ENCODE measurements around the gene UBE2E1.
A peak's percentile ranks its signal among the peaks of the same experiment; 100 is the strongest.
"Not testable (repeated sequence)": the region's sequence is repeated elsewhere in the genome, so short reads cannot be mapped to it uniquely, and the experiment has no call there.

The UBE2E1 gene

DNA sequence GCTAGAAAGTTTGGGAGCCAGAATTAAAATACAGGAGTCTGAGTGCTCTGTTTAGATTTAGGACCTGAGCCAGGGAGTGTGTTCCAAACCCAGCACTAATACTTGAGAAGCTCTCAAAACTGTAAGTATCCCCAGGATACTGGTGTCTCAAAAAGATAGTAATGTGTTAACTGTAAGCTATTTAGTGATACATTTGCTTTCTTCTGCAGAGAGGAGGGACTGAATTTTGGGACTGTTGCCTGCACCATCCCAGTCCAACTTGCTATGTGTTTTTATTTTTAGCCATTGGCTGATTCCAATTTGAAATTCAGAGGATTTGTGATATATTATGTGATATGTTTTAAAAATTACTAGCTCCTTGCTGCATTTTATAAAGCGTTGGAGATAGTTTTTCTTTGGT, 31.5 kb downstream of the UBE2E1 start:
- DNase-seq (ENCODE audit: insufficient read length, low spot score): no peak

GRCh38 chr3:23837691-23838090, 31.9 kb downstream of the UBE2E1 start:
- peak; percentile 77 for FAIRE-seq
- no peak for DNase-seq (ENCODE audit: insufficient read length, low spot score)

More for the DNA sequence above, 31.5 kb downstream of the UBE2E1 start:
- no peak for FAIRE-seq

- DNase-seq (ENCODE audit: insufficient read length, low spot score): no peak
- no peak for FAIRE-seq
Observed at GRCh38 chr3:23840521-23840920, 34.8 kb downstream of the UBE2E1 start.

DNA sequence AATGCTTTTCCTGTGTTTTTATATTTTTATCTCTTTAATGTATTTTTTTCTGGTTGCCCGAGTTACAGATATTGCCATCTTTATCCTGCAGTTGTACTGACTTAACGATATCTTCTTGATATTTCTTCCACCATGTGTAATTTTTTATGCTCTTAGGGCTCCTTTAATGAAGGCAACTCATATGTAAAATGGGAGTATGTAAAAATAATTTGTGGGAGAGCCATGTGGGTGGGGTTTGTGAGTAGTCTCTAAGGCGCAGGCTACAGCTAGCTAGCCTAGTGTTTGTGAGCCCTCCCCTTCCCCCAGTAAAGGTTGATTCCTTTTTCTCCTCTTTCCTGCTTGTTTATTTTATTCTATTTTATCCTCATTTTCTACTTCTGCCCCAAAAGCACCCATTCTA, 38.1 kb downstream of the UBE2E1 start:
- no peak for FAIRE-seq

DNA sequence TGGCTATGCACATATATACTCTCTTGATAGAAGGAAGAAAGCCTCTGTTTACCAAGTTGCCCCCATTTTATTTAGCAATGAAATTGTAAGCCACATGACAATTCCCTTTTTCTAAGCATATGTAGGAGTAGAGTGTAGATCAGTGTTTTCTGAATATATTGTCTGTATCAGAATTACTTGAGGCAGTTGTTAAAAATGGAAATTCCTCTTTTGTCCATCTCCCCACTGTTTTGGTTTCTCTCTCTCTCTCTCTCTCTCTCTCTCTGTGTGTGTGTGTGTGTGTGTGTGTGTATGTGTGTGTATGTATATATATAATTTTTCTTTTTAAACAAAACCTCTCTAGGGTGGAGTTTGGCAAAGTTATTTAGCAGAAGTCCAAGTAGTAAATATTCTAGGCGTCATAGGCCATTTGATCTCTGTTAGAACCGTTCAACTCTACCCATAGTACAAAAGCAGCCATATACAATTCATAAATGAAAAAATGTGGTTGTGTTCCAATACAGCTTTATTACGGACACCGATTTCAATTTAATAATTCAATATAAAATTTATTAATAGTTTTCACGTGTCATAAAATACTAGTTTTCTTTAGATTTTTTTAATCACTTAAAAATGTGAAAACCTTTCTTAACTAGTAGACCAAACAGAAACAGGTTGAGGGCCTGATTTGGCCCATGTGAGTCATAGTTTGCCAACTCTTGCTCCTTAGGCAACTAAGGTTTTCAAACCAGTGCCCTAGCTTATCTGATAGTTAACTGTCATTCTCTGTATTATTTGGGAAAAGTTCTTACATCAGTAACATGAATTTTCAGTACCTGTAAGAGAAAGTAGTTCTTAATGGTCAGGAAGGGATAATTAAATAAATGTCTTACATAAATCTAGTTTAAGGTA, 39.8 kb downstream of the UBE2E1 start:
- FAIRE-seq (no peak), DNase-seq (ENCODE audit: insufficient read length, low spot score) (no peak)

More for the DNA sequence above, 38.1 kb downstream of the UBE2E1 start:
- DNase-seq (ENCODE audit: insufficient read length, low spot score): no peak

DNA sequence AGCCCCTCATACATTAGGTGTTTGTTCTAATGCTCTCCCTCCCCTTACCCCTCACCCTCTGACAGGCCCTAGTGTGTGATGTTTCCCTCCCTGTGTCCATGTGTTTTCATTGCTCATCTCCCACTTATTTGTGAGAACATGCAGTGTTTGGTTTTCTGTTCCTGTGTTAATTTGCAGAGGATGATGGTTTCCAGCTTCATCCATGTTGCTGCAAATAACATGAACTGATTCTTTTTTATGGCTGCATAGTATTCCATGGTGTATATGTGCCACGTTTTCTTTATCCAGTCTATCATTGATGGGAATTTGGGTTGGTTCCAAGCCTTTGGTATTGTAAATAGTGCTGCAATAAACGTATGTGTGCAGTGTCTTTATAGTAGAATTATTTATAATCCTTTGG, 43.7 kb downstream of the UBE2E1 start:
- FAIRE-seq; DNase-seq (ENCODE audit: insufficient read length, low spot score): not testable (repeated sequence)

DNA sequence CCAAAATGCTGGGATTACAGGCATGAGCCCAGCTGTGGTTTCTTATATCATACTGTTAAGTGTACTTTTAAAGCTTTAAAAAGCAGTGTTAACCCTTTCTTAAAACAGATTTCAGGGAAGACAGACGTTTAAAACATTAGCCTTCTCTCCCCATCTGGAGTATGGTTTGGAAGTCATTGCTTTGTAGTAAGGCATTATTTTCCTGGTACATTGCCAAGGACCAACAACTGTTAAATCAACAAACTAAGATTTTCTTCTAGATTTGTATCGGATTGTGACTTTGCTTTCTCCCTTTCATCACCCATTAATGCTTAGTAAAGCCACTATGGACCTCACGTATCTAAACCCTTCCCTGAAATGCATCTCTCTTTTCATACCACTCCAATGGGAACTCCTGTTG, 50.5 kb downstream of the UBE2E1 start:
- DNase-seq (ENCODE audit: insufficient read length, low spot score) (no peak), FAIRE-seq (no peak)

- DNase-seq (ENCODE audit: insufficient read length, low spot score) (no peak), FAIRE-seq (peak; percentile 66)
Observed at GRCh38 chr3:23859012-23859743, 53.4 kb downstream of the UBE2E1 start.

- DNase-seq (ENCODE audit: insufficient read length, low spot score): no peak
- FAIRE-seq: no peak
Observed at GRCh38 chr3:23859839-23860382, 54.2 kb downstream of the UBE2E1 start.

DNA sequence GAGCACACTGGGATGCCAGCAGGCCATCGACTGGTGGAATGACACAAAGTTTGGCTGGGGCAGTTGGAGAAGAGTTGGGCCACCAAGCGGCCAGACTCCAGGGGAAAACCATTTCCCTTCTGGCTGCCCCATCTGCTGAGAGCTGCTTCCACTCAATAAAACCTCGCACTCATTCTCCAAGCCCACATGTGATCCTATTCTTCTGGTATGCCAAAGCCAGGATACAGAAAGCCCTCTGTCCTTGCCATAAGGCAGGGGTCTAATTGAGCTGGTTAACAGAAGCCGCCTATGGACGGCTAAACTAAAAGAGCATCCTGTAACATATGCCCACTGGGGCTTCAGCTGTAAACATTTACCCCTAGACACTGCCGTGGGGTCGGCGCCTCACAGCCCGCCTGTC, 55.9 kb downstream of the UBE2E1 start:
- FAIRE-seq (no peak), DNase-seq (ENCODE audit: insufficient read length, low spot score) (no peak)

DNA sequence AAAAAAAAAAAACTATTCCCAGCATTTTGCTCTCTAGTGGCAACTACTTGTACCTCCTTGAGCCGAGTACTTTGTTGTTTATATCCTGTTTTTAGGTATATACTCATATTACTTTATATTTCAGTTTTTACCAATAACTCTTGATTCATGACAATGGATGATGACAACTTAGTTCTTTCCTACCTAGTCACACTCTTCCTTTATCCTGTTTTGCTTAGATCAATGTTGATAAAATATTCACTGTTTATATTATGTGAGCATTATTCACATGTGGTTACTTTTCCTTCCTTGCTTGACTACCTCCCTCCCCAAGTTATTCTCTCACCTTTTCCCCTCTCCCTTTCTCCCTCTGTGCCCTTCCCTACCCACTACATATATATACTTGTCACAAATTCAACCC, 57.3 kb downstream of the UBE2E1 start:
- DNase-seq (ENCODE audit: insufficient read length, low spot score) (no peak), FAIRE-seq (no peak)

GRCh38 chr3:23864931-23865330, 59.2 kb downstream of the UBE2E1 start:
- no peak for DNase-seq (ENCODE audit: insufficient read length, low spot score)
- no peak for FAIRE-seq

DNA sequence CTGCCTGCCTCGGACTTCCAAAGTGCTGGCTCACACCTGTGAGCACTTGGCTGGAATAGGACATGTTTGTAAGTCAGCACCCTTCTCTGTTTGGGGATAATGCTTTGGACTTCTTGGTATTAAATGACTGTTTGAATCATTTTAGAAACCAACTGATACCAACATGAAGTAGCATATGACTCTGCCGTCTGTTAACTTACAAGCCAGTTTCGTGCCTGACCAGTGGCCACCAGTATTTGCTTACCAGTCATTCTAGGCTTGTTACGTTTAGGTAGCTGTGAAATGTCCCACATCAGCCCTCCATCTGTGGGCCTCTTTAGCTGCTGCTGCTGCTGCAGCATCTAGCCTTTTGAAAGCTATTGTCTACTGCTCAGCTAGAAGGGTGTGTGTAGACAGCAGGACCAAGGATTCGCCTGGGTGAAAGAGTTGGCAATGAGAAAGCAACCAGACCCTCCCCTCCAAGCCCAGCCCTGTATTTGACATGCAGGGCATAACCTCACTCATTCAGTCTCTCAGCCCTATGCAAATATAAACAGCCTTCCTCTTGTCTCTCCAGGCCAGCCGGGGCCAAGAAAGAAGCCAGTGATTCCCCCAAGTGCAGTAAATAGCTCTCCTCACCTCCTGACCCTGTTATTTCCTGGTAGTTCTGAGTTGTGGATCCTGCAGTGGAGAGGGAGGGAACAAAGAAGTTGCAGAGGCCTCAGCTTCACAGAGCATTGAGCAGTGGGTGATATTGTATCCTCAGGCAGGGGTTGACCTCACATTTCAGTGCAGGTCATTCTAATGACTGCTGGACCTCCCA, 60.0 kb downstream of the UBE2E1 start:
- DNase-seq (ENCODE audit: insufficient read length, low spot score): no peak
- peak; percentile 85 for FAIRE-seq

DNA sequence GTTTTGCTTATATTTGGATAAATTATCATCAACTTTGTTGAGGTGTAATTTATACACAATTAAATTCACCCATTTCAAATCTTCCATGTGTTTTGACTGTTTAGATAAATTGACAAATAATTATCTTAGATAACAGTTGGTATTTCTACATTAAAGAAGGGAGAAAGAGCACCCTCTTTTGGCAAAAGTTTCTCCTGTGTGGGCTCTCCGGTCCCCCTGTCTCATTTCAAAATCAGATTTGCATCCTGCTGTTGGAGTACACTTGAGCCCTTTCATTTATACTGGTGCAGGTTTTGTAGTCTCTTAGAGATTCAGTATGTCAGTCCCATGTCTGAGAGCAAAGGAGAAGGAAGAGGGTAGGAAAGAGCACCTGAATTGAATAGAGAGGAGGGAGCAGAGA, 61.6 kb downstream of the UBE2E1 start:
- DNase-seq (ENCODE audit: insufficient read length, low spot score): no peak
- no peak for FAIRE-seq

GRCh38 chr3:23867838-23868237, 62.1 kb downstream of the UBE2E1 start:
- FAIRE-seq: no peak

GRCh38 chr3:23869977-23870662, 64.4 kb downstream of the UBE2E1 start:
- DNase-seq (ENCODE audit: insufficient read length, low spot score) (no peak), FAIRE-seq (no peak)

More at GRCh38 chr3:23867838-23868237, 62.1 kb downstream of the UBE2E1 start:
- no peak for DNase-seq (ENCODE audit: insufficient read length, low spot score)

GRCh38 chr3:23870663-23871043, 64.9 kb downstream of the UBE2E1 start:
- FAIRE-seq; DNase-seq (ENCODE audit: insufficient read length, low spot score): not testable (repeated sequence)

DNA sequence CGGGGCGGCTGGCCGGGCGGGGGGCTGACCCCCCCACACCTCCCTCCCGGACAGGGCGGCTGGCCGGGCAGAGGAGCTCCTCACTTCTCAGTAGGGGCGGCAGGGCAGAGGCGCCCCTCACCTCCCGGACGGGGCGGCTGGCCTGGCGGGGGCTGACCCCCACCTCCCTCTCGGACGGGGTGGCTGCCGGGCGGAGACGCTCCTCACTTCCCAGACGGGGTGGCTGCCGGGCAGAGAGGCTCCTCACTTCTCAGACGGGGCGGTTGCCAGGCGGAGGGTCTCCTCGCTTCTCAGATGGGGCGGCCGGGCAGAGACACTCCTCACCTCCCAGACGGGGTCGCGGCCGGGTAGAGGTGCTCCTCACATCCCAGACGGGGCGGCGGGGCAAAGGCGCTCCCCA, 65.6 kb downstream of the UBE2E1 start:
- FAIRE-seq; DNase-seq (ENCODE audit: insufficient read length, low spot score): not testable (repeated sequence)

DNA sequence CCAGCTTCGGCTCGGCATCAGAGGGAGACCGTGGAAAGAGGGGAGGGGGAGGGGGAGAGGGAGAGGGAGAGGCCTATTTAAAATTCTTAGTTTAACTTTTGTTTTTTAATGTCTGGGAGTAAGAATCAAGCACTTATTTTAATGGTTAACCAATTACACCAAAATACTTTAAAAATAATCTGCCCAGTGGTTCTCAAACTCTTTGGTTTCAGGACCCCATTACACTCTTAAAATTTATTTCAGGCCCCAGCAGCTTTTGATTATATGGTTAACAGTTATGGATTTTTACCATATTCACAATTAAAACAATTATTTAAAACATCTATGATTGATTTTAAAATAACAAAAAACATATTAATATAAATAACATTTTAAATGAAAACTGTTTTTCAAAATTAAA, 66.6 kb downstream of the UBE2E1 start:
- DNase-seq (ENCODE audit: insufficient read length, low spot score): no peak
- no peak for FAIRE-seq

GRCh38 chr3:23873941-23874340, 68.2 kb downstream of the UBE2E1 start:
- FAIRE-seq (peak; percentile 37), DNase-seq (ENCODE audit: insufficient read length, low spot score) (no peak)

Data from GM19239 (cell line).